ENCODE measurements around the gene TNNI3K.
"Not testable (repeated sequence)": the region's sequence is repeated elsewhere in the genome, so short reads cannot be mapped to it uniquely, and the experiment has no call there.

The TNNI3K gene

DNA sequence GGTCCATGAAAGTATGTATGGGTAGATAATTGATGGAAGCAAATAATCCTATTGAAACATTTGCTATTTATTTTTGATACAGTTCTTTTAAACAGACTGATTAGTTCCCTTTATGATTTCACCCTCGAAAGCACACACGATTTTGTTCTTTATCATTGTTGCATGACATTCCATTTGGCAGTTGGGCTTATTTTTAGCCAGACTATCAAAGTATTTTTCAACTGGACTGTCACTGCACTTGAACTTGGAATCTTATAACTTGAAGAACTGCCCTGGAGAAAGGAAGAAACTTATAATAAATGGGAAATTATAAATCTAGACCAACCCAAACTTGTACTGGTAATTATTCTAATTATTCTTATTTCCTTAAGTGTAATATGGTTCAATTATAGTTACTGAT, at the start of gene TNNI3K:
TNNI3K (plus strand) TSS at position 235 of the 400 bp plus-strand sequence; CDS start at position 300, 65 bp downstream.
- DNase-seq (ENCODE audit: low read depth in 2 of 2): no peak

DNA sequence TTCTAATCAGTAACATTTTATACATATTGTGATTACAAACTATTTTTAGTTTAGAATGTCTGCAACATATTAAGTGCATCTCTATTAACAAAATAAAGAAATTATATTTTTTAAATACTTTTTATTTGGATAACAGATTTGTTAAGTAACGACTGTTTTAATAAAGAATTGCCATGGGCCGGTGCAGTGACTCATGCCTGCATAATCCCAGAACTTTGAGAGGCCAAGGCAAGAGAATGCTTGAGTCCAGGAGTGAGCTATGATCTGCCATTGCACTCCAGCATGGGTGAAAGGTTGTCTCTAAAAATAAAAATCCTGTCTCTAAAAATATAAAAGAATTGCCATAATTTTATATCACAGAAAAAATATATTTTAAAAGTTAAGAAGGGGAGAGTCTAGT, 41.3 kb upstream of the TNNI3K start:
- no peak for DNase-seq (ENCODE audit: low read depth in 2 of 2)

DNA sequence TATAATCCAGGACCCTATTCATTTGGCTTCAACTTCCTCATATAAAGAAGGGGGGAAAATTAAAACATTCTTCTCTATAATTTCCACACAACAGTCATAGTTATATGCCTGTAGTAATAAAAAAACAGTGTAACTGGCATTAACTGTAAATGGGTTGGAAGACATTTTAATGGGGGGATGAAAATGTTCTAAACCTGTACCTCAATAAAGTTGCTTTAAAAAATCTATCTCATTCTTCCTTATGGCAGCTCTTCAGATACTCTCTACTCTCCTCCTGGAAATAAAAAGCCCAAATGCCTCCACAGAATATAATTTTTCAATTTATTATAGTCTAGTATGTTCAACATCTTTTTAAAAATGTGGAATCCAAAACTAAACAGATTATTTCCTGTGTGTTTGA, 39.8 kb upstream of the TNNI3K start:
- DNase-seq (ENCODE audit: low read depth in 2 of 2): no peak

- no peak for DNase-seq (ENCODE audit: low read depth in 2 of 2)
Measured at GRCh38 chr1:74197255-74197654, 37.9 kb upstream of the TNNI3K start.

DNA sequence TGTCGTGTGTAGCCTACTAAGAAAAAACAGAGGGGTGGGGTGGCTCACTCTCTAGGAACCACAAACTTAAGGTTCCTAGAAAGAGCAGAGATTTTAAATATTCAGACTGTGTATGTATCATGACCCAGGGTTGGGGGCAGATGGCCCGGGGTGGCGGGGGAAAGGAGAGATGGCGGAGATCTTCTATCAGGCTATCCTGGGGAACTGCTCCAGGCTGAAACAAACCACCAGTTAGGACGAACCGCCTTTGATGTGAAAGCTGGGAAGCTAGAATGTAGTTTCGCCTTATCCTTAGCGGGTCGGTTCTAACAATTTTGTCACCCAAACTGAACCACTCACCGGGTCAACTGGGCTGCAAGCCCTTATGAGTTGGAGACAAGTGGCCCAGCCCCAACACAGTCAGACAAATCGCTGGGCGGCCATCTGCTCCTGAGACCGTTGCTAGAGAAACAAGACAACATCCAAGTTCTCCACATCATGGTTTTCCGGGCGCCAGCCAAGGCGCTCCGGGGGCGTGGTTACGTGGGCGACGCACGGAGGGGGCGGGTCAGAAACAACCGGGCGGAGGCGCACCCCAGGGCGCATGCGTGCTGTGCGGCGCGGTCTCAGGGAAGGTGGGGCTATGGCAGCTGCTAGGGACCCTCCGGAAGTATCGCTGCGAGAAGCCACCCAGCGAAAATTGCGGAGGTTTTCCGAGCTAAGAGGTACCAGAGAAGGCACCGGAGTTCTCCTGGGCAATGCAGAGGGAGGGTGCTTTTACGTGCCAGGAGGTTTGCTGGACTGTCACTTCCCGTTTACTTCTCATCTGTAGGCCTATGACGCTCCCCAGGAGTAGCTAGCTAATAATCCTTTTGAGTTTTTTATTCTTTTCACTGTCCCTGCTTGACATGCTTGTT, 37.3 kb upstream of the TNNI3K start, which contains the start of the genes FPGT and LRRIQ3:
FPGT (plus strand) TSS at position 586 of the 896 bp plus-strand sequence; CDS start at position 623, 37 bp downstream.
LRRIQ3 (minus strand) TSS at position 520 of the 896 bp plus-strand sequence. CDS start 14,492 bp downstream, outside the sequence.
- peak; percentile 93 to 94 for DNase-seq (ENCODE audit: low read depth in 2 of 2)

DNA sequence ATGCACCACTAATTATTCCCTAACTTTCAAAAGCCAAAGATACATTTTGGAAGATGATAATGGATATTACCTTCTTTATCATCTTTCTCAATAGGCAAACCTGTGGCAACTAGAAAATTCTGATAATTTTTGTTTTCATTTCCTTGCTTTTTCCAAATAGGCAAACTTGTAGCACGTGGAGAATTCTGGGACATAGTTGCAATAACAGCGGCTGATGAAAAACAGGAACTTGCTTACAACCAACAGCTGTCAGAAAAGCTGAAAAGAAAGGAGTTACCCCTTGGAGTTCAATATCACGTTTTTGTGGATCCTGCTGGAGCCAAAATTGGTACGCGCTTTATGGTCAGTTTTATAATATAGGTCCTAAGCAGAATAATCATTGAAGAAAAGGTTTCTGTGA, 35.7 kb upstream of the TNNI3K start:
- DNase-seq (ENCODE audit: low read depth in 2 of 2): no peak

GRCh38 chr1:74205266-74205665, 29.9 kb upstream of the TNNI3K start:
- DNase-seq (ENCODE audit: low read depth in 2 of 2): no peak

DNA sequence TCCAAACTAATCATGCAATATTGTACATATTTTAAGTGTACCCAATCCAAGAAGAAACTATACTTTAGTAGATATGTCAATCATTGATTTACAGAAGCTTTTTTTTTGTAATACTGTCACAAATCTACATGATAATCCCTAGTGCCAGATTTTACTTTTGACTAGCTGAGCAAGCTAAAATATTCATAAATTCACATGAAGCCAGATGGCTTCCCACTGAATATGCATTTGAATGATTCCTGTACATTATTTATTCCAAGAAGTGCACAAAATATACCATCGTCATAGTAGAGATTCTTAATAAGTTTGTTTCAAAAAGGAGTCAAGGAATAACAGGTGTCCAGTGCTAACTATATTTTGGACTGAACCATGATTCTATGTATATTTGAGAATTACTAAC, 20.0 kb upstream of the TNNI3K start:
- no peak for DNase-seq (ENCODE audit: low read depth in 2 of 2)

- no peak for DNase-seq (ENCODE audit: low read depth in 2 of 2)
Measured at GRCh38 chr1:74222701-74223100, 12.5 kb upstream of the TNNI3K start.

DNA sequence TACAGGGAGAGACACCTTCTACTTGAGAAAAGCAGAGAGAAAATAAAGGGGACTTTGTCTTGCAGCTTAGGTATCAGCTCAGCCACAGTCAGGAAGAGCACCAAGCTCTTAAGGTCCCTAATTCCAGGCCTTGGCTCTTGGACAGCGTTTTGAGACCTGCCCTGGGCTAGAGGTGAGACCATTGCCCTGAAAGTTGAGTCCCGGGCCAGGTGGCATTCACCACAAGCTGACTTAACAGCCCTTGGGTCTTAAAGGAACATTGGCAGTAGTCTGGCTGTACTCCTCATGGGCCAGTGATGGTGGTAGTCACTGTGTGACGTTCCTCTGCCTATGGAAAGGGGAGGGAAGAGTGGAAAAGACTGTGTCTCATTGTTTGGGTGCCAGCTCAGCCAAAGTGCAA, 11.7 kb upstream of the TNNI3K start:
- DNase-seq (ENCODE audit: low read depth in 2 of 2): no peak

DNA sequence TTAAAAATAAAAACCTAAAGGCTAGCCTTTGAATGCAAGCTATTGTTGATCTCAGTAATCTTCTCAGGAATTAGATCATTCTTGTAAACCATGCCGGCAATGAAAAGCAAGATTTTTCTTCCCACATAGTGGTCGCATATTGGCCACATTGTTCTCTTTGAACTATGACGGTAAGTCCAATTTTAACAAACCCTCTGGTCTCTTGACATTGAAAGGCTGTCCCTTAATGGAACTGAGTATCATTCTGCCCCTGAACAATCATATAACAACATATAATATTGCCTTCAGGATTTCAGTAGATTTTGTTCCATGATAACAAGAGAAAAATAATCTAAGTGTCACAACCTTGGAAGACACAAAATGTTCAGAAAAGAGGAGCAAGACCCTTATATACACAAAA, 1.3 kb downstream of the TNNI3K start:
- DNase-seq (ENCODE audit: low read depth in 2 of 2): no peak

- DNase-seq (ENCODE audit: low read depth in 2 of 2): no peak
Measured at GRCh38 chr1:74237035-74237434, 1.8 kb downstream of the TNNI3K start.

DNA sequence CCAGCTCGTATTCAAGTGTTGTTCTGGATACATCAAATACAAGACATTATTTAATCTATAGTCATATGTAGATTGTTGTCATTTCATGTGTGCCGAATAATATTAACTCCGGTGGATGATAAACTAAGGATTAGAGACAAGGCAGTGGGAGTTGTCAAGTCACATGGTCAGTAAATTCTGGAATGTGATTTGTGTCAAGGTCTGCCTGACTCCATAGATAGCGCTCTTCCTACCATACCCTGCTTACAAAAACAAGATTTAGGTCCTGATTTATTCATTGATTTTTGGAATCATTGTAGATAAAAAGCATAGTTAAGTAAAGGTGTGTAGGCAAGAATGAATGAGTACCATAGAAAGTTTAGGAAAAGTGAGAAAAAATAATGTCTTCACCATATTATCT, 2.6 kb downstream of the TNNI3K start:
- no peak for DNase-seq (ENCODE audit: low read depth in 2 of 2)

DNA sequence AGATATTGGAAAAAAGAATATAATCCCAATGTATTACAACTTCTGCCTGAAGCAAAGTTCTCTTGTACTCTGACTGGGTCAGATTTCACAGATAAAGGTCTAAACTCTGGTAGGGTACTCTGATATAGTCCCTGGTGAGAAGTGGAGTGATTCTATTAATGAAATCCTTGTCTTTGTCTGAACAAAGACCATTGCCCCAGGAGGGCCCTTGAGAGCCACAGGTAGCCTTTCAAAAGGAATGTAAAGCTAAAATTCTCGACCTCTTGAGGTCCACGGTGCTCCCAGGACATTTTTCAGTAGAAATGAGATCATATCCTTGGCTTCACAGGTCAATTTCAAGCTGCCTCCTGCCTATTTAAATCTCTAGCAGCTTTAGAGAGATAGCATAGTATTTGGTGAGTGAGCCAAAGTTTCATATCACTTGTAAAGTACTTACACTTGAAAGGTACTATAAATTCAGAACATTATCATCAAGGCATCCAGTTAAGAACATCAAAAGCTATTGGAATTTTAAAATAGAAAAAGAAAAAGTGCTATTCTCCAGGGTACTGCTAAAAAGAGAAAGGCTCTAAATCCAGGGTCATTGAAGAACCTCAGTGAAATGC, 10.1 kb downstream of the TNNI3K start:
- DNase-seq (ENCODE audit: low read depth in 2 of 2): no peak

DNA sequence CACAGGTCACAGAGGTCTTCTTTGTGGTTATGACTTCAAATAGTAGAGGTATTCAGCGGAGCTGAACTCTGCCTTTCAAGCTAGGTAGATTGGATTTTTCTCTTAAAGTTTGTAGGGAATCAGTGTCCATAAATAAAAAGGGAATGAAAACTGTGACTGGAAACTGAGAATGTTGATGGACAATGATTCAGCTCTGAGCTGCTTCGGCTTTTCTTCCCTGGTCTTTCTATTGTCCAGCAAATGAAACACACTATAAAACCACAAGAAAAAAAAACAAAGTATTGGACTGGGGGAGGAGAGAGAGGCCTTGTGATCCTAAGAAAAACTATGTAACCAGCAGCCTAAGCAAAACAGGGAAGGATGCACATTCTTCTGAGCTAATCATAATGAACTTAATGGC, 11.1 kb downstream of the TNNI3K start:
- DNase-seq (ENCODE audit: low read depth in 2 of 2): no peak

- DNase-seq (ENCODE audit: low read depth in 2 of 2): no peak
Measured at GRCh38 chr1:74247881-74248528, 12.8 kb downstream of the TNNI3K start.

GRCh38 chr1:74253243-74253824, 18.1 kb downstream of the TNNI3K start:
- not testable (repeated sequence) for DNase-seq (ENCODE audit: low read depth in 2 of 2)

DNA sequence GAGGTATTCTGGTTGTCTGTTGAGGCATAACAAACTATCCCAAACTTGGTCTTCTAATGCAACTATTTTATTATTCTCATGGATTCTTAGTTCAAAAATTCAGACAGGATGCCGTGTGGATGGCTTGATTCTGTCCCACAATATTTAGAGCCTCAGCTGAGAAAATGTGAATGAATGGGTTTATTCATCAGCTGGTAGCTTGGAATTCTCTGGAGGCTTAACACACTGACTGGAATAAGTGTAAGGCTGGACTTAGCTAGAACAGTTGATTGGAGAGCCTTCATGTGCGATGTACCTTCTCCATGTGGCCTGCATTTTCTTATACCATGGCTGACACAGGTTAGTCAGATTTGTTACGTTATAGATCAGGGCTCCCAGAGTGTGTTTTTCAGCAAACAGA, 30.8 kb downstream of the TNNI3K start:
- DNase-seq (ENCODE audit: low read depth in 2 of 2): no peak

DNA sequence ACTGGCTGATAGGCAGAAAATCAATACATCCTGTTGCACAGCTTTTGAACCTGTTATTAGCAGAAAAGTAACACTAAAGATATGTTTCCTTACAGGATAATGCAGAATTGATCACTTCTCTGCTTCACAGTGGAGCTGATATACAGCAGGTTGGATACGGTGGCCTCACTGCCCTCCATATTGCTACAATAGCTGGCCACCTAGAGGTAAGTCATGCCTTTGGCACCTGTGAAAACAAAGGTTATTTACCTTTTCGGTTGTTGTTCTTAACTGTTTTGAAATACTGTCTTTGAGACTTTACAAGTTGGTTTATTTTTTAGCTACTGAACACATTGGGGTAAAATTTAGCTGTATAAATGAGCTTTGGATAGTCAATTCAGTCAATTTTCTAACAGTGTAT, 36.3 kb downstream of the TNNI3K start:
- no peak for DNase-seq (ENCODE audit: low read depth in 2 of 2)

- DNase-seq (ENCODE audit: low read depth in 2 of 2): no peak
Measured at GRCh38 chr1:74280642-74281396, 45.6 kb downstream of the TNNI3K start.

DNA sequence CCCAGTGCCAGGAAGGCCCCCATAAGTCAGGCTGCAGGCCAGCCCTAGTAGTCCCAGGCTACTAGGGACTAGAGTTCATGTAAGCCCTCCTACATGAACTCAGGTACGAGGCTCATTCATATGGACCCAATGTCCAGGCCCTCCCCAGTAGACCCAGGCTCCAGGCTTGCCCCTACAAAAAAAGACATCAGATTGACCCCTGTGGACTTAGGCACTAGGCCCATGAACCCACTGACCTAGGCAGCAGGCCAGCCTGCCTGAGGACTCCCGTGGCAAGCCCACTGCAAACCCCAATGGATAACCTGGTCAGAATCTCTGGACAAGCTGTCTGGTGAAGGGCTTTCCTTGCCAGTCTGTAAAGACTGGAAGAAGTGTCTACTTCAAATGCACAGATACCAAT, 51.2 kb downstream of the TNNI3K start:
- DNase-seq (ENCODE audit: low read depth in 2 of 2): no peak
